ENCODE data around the gene OSBPL10. TPM values are rescaled to one million over a fixed set of nuclear protein-coding genes. Genes with fewer than 3 reads are reported as not detected.

Gene OSBPL10
- total and polyA plus RNA-seq, 2 experiments from 2014 or later = 2.4 to 8.1 TPM

- DNase-seq = no peak
- no peaks in the 10 kb centered on the region for H3K27me3 ChIP-seq (replicated peaks; ENCODE audit: insufficient read depth)
- H3K27ac ChIP-seq = no peak overlapping the region
- no peaks in the 10 kb centered on the region for H3K9me2 ChIP-seq (ENCODE audit: insufficient read depth)
- in situ Hi-C loops (cut with MboI) = no loop called here
- no peaks in the 10 kb centered on the region for H3F3A ChIP-seq (ENCODE audit: insufficient read depth)
- no peaks in the 10 kb centered on the region for H3K79me2 ChIP-seq (ENCODE audit: insufficient read depth)
- no peak overlapping the region for H3K9ac ChIP-seq
- WGBS, 2 experiments (ENCODE audit: low coverage in 1 of 2, low lambda C conversion rate in 2 of 2, missing lambda C conversion rate in 2 of 2) = 74 to 87% methylated on average over 2 of the region's 2 CpGs
- no peak overlapping the region for H3K4me2 ChIP-seq (ENCODE audit: unreplicated experiment)
- TF ChIP-seq EZH2phosphoT487 (IDR thresholded peaks at IDR 0.05; ENCODE audit: insufficient read depth, low read depth) = no peak
- TF ChIP-seq EZH2 (IDR thresholded peaks at IDR 0.05; ENCODE audit: insufficient read depth, poor library complexity, severe bottlenecking) = no peak
- H3K36me3 ChIP-seq (ENCODE audit: low read depth) = no peaks in the 10 kb centered on the region
- no peaks in the 10 kb centered on the region for H3K9me3 ChIP-seq (ENCODE audit: low read depth)
- no peaks in the 10 kb centered on the region for H4K20me1 ChIP-seq (ENCODE audit: insufficient read depth)
- H2AFZ ChIP-seq = no peak overlapping the region
- no peak overlapping the region for H3K4me3 ChIP-seq
- no peaks in the 10 kb centered on the region for H3K4me1 ChIP-seq (ENCODE audit: insufficient read depth)
Observed at GRCh38 chr3:31728403-31728802, 252.7 kb downstream of the OSBPL10 start.

- Histone ChIP-seq H3K36me3 (ENCODE audit: low read depth) (no peaks in the 10 kb centered on the region), H3K4me3 (no peak overlapping the region), H3K4me1 (ENCODE audit: insufficient read depth) (no peaks in the 10 kb centered on the region), H3K9ac (no peak overlapping the region), H3K4me2 (ENCODE audit: unreplicated experiment) (no peak overlapping the region), H4K20me1 (ENCODE audit: insufficient read depth) (no peaks in the 10 kb centered on the region), H3K27ac (no peak overlapping the region), H3K9me2 (ENCODE audit: insufficient read depth) (no peaks in the 10 kb centered on the region), H3K79me2 (ENCODE audit: insufficient read depth) (no peaks in the 10 kb centered on the region), H3F3A (ENCODE audit: insufficient read depth) (no peaks in the 10 kb centered on the region), H3K9me3 (ENCODE audit: low read depth) (no peaks in the 10 kb centered on the region), H3K27me3 (replicated peaks; ENCODE audit: insufficient read depth) (no peaks in the 10 kb centered on the region), H2AFZ (no peak overlapping the region)
- DNase-seq = no peak
- in situ Hi-C loops (cut with MboI) = no loop called here
- TF ChIP-seq EZH2phosphoT487 (IDR thresholded peaks at IDR 0.05; ENCODE audit: insufficient read depth, low read depth) = no peak
- TF ChIP-seq EZH2 (IDR thresholded peaks at IDR 0.05; ENCODE audit: insufficient read depth, poor library complexity, severe bottlenecking) = no peak
- 81 to 84% methylated on average over 4 of the region's 4 CpGs for whole genome bisulfite sequencing, 2 experiments (ENCODE audit: low coverage in 1 of 2, low lambda C conversion rate in 2 of 2, missing lambda C conversion rate in 2 of 2)
Observed at GRCh38 chr3:31725976-31726375, 255.1 kb downstream of the OSBPL10 start.

GRCh38 chr3:31725568-31725967, 255.5 kb downstream of the OSBPL10 start:
- H2AFZ ChIP-seq = no peak overlapping the region
- no peak for DNase-seq
- no peak overlapping the region for H3K4me2 ChIP-seq (ENCODE audit: unreplicated experiment)
- no peak for TF ChIP-seq EZH2 (IDR thresholded peaks at IDR 0.05; ENCODE audit: insufficient read depth, poor library complexity, severe bottlenecking)
- TF ChIP-seq EZH2phosphoT487 (IDR thresholded peaks at IDR 0.05; ENCODE audit: insufficient read depth, low read depth) = no peak
- H3K9me3 ChIP-seq (ENCODE audit: low read depth) = no peaks in the 10 kb centered on the region
- no peak overlapping the region for H3K9ac ChIP-seq
- no peaks in the 10 kb centered on the region for H3K9me2 ChIP-seq (ENCODE audit: insufficient read depth)
- in situ Hi-C loops (cut with MboI) = no loop called here
- no peaks in the 10 kb centered on the region for H3K36me3 ChIP-seq (ENCODE audit: low read depth)
- H3K4me1 ChIP-seq (ENCODE audit: insufficient read depth) = no peaks in the 10 kb centered on the region
- H3K4me3 ChIP-seq = no peak overlapping the region
- H3K27ac ChIP-seq = no peak overlapping the region
- H4K20me1 ChIP-seq (ENCODE audit: insufficient read depth) = no peaks in the 10 kb centered on the region
- H3K79me2 ChIP-seq (ENCODE audit: insufficient read depth) = no peaks in the 10 kb centered on the region
- 71 to 73% methylated on average over 6 of the region's 6 CpGs for WGBS, 2 experiments (ENCODE audit: low coverage in 1 of 2, low lambda C conversion rate in 2 of 2, missing lambda C conversion rate in 2 of 2)
- no peaks in the 10 kb centered on the region for H3F3A ChIP-seq (ENCODE audit: insufficient read depth)
- H3K27me3 ChIP-seq (replicated peaks; ENCODE audit: insufficient read depth) = no peaks in the 10 kb centered on the region

GRCh38 chr3:31724651-31725050, 256.4 kb downstream of the OSBPL10 start:
- Histone ChIP-seq H3K27ac (no peak overlapping the region), H3K9ac (no peak overlapping the region), H3K4me1 (ENCODE audit: insufficient read depth) (no peaks in the 10 kb centered on the region), H4K20me1 (ENCODE audit: insufficient read depth) (no peaks in the 10 kb centered on the region), H3K9me3 (ENCODE audit: low read depth) (no peaks in the 10 kb centered on the region), H2AFZ (no peak overlapping the region), H3K36me3 (ENCODE audit: low read depth) (no peaks in the 10 kb centered on the region), H3K4me3 (no peak overlapping the region), H3K79me2 (ENCODE audit: insufficient read depth) (no peaks in the 10 kb centered on the region), H3K4me2 (ENCODE audit: unreplicated experiment) (no peak overlapping the region), H3K27me3 (replicated peaks; ENCODE audit: insufficient read depth) (no peaks in the 10 kb centered on the region), H3K9me2 (ENCODE audit: insufficient read depth) (no peaks in the 10 kb centered on the region), H3F3A (ENCODE audit: insufficient read depth) (no peaks in the 10 kb centered on the region)
- no peak for TF ChIP-seq EZH2 (IDR thresholded peaks at IDR 0.05; ENCODE audit: insufficient read depth, poor library complexity, severe bottlenecking)
- TF ChIP-seq EZH2phosphoT487 (IDR thresholded peaks at IDR 0.05; ENCODE audit: insufficient read depth, low read depth) = no peak
- in situ Hi-C loops (cut with MboI) = no loop called here
- DNase-seq = peak; percentile 43
- WGBS, 2 experiments (ENCODE audit: low coverage in 1 of 2, low lambda C conversion rate in 2 of 2, missing lambda C conversion rate in 2 of 2) = 58 to 62% methylated on average over 4 of the region's 4 CpGs

- Histone ChIP-seq H3K27me3 (replicated peaks; ENCODE audit: insufficient read depth) (no peaks in the 10 kb centered on the region), H4K20me1 (ENCODE audit: insufficient read depth) (no peaks in the 10 kb centered on the region), H3K36me3 (ENCODE audit: low read depth) (no peaks in the 10 kb centered on the region), H3K9me2 (ENCODE audit: insufficient read depth) (no peaks in the 10 kb centered on the region), H3K9me3 (ENCODE audit: low read depth) (no peaks in the 10 kb centered on the region), H3K9ac (no peak overlapping the region), H3K79me2 (ENCODE audit: insufficient read depth) (no peaks in the 10 kb centered on the region), H3F3A (ENCODE audit: insufficient read depth) (no peaks in the 10 kb centered on the region), H3K4me2 (ENCODE audit: unreplicated experiment) (no peak overlapping the region), H3K4me1 (ENCODE audit: insufficient read depth) (no peaks in the 10 kb centered on the region), H2AFZ (no peak overlapping the region), H3K4me3 (no peak overlapping the region), H3K27ac (no peak overlapping the region)
- in situ Hi-C loops (cut with MboI) = no loop called here
- no peak for DNase-seq
- TF ChIP-seq EZH2 (IDR thresholded peaks at IDR 0.05; ENCODE audit: insufficient read depth, poor library complexity, severe bottlenecking) = no peak
- TF ChIP-seq EZH2phosphoT487 (IDR thresholded peaks at IDR 0.05; ENCODE audit: insufficient read depth, low read depth) = no peak
- 81 to 83% methylated on average over 6 of the region's 6 CpGs for WGBS, 2 experiments (ENCODE audit: low coverage in 1 of 2, low lambda C conversion rate in 2 of 2, missing lambda C conversion rate in 2 of 2)
Observed at GRCh38 chr3:31724116-31724515, 256.9 kb downstream of the OSBPL10 start.

All from GM23248 (cell line).